ENCODE results near the gene OTULIN.

Gene OTULIN

GRCh38 chr5:14687023-14687665 lies 22.6 kb downstream of the OTULIN start:
- no peak for DNase-seq
- intact Hi-C loops (cut with DNase I), result loop anchor here (5.0 kb wide), 1 partner anchor 40 kb away; no protein-coding TSS in a partner anchor

GRCh38 chr5:14693070-14693469 lies 28.6 kb downstream of the OTULIN start:
- DNase-seq, result no peak
- intact Hi-C loops (cut with DNase I), result no loop called here

GRCh38 chr5:14695152-14695551 lies 30.6 kb downstream of the OTULIN start:
- intact Hi-C loops (cut with DNase I), result no loop called here
- no peak for DNase-seq

GRCh38 chr5:14696057-14696456 lies 31.5 kb downstream of the OTULIN start:
- intact Hi-C loops (cut with DNase I), result no loop called here
- DNase-seq, result no peak

GRCh38 chr5:14696851-14697250 lies 32.3 kb downstream of the OTULIN start:
- intact Hi-C loops (cut with DNase I), result no loop called here
- no peak for DNase-seq

- no peak for DNase-seq
- intact Hi-C loops (cut with DNase I), result no loop called here
These were observed 34.0 kb downstream of the OTULIN start for GRCh38 chr5:14698495-14698894.

GRCh38 chr5:14699159-14699558 lies 34.6 kb downstream of the OTULIN start:
- intact Hi-C loops (cut with DNase I), result no loop called here
- DNase-seq, result no peak

- intact Hi-C loops (cut with DNase I), result no loop called here
- DNase-seq, result no peak
These were observed 35.4 kb downstream of the OTULIN start for GRCh38 chr5:14699807-14700400.

- DNase-seq, result no peak
These were observed 36.2 kb downstream of the OTULIN start for GRCh38 chr5:14700478-14701436.

GRCh38 chr5:14701556-14701955 lies 37.0 kb downstream of the OTULIN start:
- DNase-seq, result peak in 1 of 10 donors; percentile 59
- intact Hi-C loops (cut with DNase I), result no loop called here

More at GRCh38 chr5:14700478-14701436, 36.2 kb downstream of the OTULIN start:
- intact Hi-C loops (cut with DNase I), result no loop called here

GRCh38 chr5:14702238-14702839 lies 37.8 kb downstream of the OTULIN start:
- intact Hi-C loops (cut with DNase I), result no loop called here
- DNase-seq, result no peak

GRCh38 chr5:14705556-14705955 lies 41.0 kb downstream of the OTULIN start:
- intact Hi-C loops (cut with DNase I), result no loop called here
- DNase-seq, result no peak

- DNase-seq, result no peak
- intact Hi-C loops (cut with DNase I), result no loop called here
These were observed 42.1 kb downstream of the OTULIN start for GRCh38 chr5:14706615-14707021.

- no peak for DNase-seq
These were observed 43.4 kb downstream of the OTULIN start for GRCh38 chr5:14707811-14708390.

GRCh38 chr5:14708551-14708950 lies 44.0 kb downstream of the OTULIN start:
- intact Hi-C loops (cut with DNase I), result no loop called here
- no peak for DNase-seq

More at GRCh38 chr5:14707811-14708390, 43.4 kb downstream of the OTULIN start:
- intact Hi-C loops (cut with DNase I), result no loop called here

- intact Hi-C loops (cut with DNase I), result no loop called here
- no peak for DNase-seq
These were observed 45.9 kb downstream of the OTULIN start for GRCh38 chr5:14710313-14710994.

- intact Hi-C loops (cut with DNase I), result no loop called here
- DNase-seq, result no peak
These were observed 47.6 kb downstream of the OTULIN start for GRCh38 chr5:14712131-14712530.

GRCh38 chr5:14712666-14713065 lies 48.1 kb downstream of the OTULIN start:
- intact Hi-C loops (cut with DNase I), result no loop called here
- peak in 1 of 10 donors; percentile 69 for DNase-seq

- intact Hi-C loops (cut with DNase I), result no loop called here
- peak in 2 of 10 donors; percentile 74 to 76 for DNase-seq
These were observed 49.2 kb downstream of the OTULIN start for GRCh38 chr5:14713476-14714390.
